Neural progenitor cell (in vitro differentiated cells): Measurements from ENCODE around the gene CHST12.

ENCODE experiments used
- CTCF ChIP-seq: fragments of 200-600 bp; sonication (generic); IDR thresholded peaks from 2 replicates; pipeline ENCODE4 v1.5.1; 2017; ENCODE audit warnings: antibody characterized with exemption, mild to moderate bottlenecking
- EZH2 ChIP-seq: fragments of 200-600 bp; sonication (generic); IDR thresholded peaks from 2 replicates; pipeline ENCODE4 v1.6.1; 2017; ENCODE audit warnings: antibody characterized with exemption, mild to moderate bottlenecking, moderate library complexity
- EZH2phosphoT487 ChIP-seq: fragments of 200-600 bp; sonication (generic); IDR thresholded peaks from 2 replicates; pipeline ENCODE4 v1.6.1; 2017; ENCODE audit warnings: antibody characterized with exemption

GRCh38 chr7:2354939-2355704 lies 48.3 kb upstream of the CHST12 start:
- TF ChIP-seq CTCF (no peak), EZH2phosphoT487 (no peak), EZH2 (no peak)
